GM23338 (cell line): ENCODE data around the gene CEACAM19. TPM values are rescaled to one million over a fixed set of nuclear protein-coding genes. Genes with fewer than 3 reads are reported as not detected.

ENCODE experiments used
- ATAC-seq: fragments of 200-7000 bp; cut with Tn5 transposase; 3 replicates; pipeline ENCODE4 v1.9.1; 2020
- DNase-seq: peaks from one replicate; pipeline ENCODE4 v3.0.0-alpha.2; 2015; ENCODE audit warnings: low spot score
- H2AFZ ChIP-seq: fragments of 200-600 bp; sonication (generic); 2 replicates; pipeline ENCODE4 v1.8.0; 2016; ENCODE audit warnings: antibody characterized with exemption, mild to moderate bottlenecking, moderate library complexity
- H3F3A ChIP-seq: fragments of 200-600 bp; sonication (generic); replicated peaks from 2 replicates; pipeline ENCODE4 v1.8.0; 2017; ENCODE audit warnings: antibody characterized with exemption, mixed run types, low read depth
- H3K27ac ChIP-seq: fragments of 200-600 bp; sonication (generic); 2 replicates; pipeline ENCODE4 v1.6.1; 2016; ENCODE audit warnings: low read depth
- H3K27me3 ChIP-seq: fragments of 200-600 bp; sonication (generic); 2 replicates; pipeline ENCODE4 v1.8.0; 2016; ENCODE audit warnings: mild to moderate bottlenecking, mixed run types, moderate library complexity; ENCODE audit not compliant: insufficient read depth
- H3K36me3 ChIP-seq: fragments of 200-600 bp; sonication (generic); 2 replicates; pipeline ENCODE4 v1.8.0; 2016; ENCODE audit warnings: mild to moderate bottlenecking; ENCODE audit not compliant: insufficient read depth
- H3K4me1 ChIP-seq: fragments of 200-600 bp; sonication (generic); 2 replicates; pipeline ENCODE4 v1.8.0; 2016; ENCODE audit warnings: mild to moderate bottlenecking, moderate library complexity; ENCODE audit not compliant: insufficient read depth
- H3K4me2 ChIP-seq: fragments of 200-600 bp; sonication (generic); 2 replicates; pipeline ENCODE4 v1.7.1; 2017; ENCODE audit warnings: mixed run types
- H3K4me3 ChIP-seq: fragments of 200-600 bp; sonication (generic); 2 replicates; pipeline ENCODE4 v1.6.1; 2016; ENCODE audit warnings: mixed run types
- H3K79me2 ChIP-seq: fragments of 200-600 bp; sonication (generic); replicated peaks from 2 replicates; pipeline ENCODE4 v1.8.0; 2017; ENCODE audit warnings: mild to moderate bottlenecking; ENCODE audit not compliant: insufficient read depth
- H3K9me2 ChIP-seq: fragments of 200-600 bp; sonication (generic); 2 replicates; pipeline ENCODE4 v1.8.0; 2017; ENCODE audit not compliant: insufficient read depth
- H4K20me1 ChIP-seq: fragments of 200-600 bp; sonication (generic); replicated peaks from 2 replicates; pipeline ENCODE4 v1.8.0; 2017; ENCODE audit warnings: mild to moderate bottlenecking; ENCODE audit not compliant: insufficient read depth
- H3K27ac Mint-ChIP-seq: 2 replicates; pipeline ENCODE4 v1.8.0; 2020; ENCODE audit warnings: inconsistent platforms, mild to moderate bottlenecking, moderate library complexity, mixed read lengths
- H3K27me3 Mint-ChIP-seq: 3 replicates; pipeline ENCODE4 v1.8.0; 2022; ENCODE audit warnings: low read depth, mild to moderate bottlenecking, moderate library complexity, mixed read lengths, inconsistent platforms; ENCODE audit not compliant: insufficient read depth, poor library complexity
- H3K36me3 Mint-ChIP-seq: 3 replicates; pipeline ENCODE4 v1.8.0; 2021; ENCODE audit warnings: low read depth, mild to moderate bottlenecking, inconsistent platforms, moderate library complexity, mixed read lengths
- H3K4me1 Mint-ChIP-seq: 3 replicates; pipeline ENCODE4 v1.8.0; 2020; ENCODE audit warnings: mild to moderate bottlenecking, inconsistent platforms, mixed read lengths
- H3K4me3 Mint-ChIP-seq: 3 replicates; pipeline ENCODE4 v1.8.0; 2021; ENCODE audit warnings: moderate library complexity, mild to moderate bottlenecking, inconsistent platforms, mixed read lengths
- H3K9me3 Mint-ChIP-seq: 3 replicates; pipeline ENCODE4 v1.8.0; 2020; ENCODE audit warnings: moderate library complexity, mild to moderate bottlenecking, inconsistent platforms, mixed read lengths
- EZH2 ChIP-seq: fragments of 200-600 bp; sonication (generic); IDR thresholded peaks from one replicate; pipeline ENCODE4 v1.8.0; 2017; ENCODE audit warnings: antibody characterized with exemption, mild to moderate bottlenecking, low read depth; ENCODE audit not compliant: unreplicated experiment
- EZH2phosphoT487 ChIP-seq: fragments of 200-600 bp; sonication (generic); IDR thresholded peaks from one replicate; pipeline ENCODE4 v1.8.1; 2018; ENCODE audit warnings: antibody characterized with exemption; ENCODE audit not compliant: unreplicated experiment
- STAT1 ChIP-seq: IDR thresholded peaks from one replicate; pipeline ENCODE4 v1.6.1; 2016; ENCODE audit warnings: antibody characterized with exemption; ENCODE audit not compliant: unreplicated experiment
- ZNF114 ChIP-seq: fragments of 250-450 bp; sonication (Bioruptor Pico); IDR thresholded peaks from 2 replicates; pipeline ENCODE4 v1.5.0; 2020; ENCODE audit warnings: mild to moderate bottlenecking, moderate library complexity
- polyA plus RNA-seq: library from polyadenylated mRNA; unstranded; fragments of >200 nt; fragmentation: Nextera tagmentation; extraction: Ambion mirVana; gene quantifications from 2 replicates; pipeline ENCODE4 v1.2.1, GENCODE V29; 2016
- total RNA-seq: library from RNA; depleted of rRNA; stranded (reverse); fragments of >200 nt; shearing (Covaris generic); gene quantifications from 2 replicates; pipeline ENCODE4 v1.2.3, GENCODE V29; 2014
- TF ChIP-seq, protein P1 (sequence below), 2 experiments: fragments of 200-600 bp in 1 of 2; sonication (generic) in 1 of 2; conservative IDR thresholded peaks; 2 replicates each; pipeline versions ENCODE4 v1.5.1 to v1.6.1; 2016 to 2017; ENCODE audit warnings: antibody characterized with exemption in 2 of 2, low read depth in 2 of 2, mild to moderate bottlenecking in 2 of 2, moderate library complexity in 1 of 2
- TF ChIP-seq, protein P2 (sequence below): IDR thresholded peaks from 2 replicates; pipeline ENCODE4 v1.6.1; 2016; ENCODE audit warnings: antibody characterized with exemption

The CEACAM19 gene
- total and polyA plus RNA-seq, 2 experiments from 2014 or later = 0.38 to 0.76 TPM

- TF ChIP-seq STAT1 = no peak
- TF ChIP-seq, protein P1, sequence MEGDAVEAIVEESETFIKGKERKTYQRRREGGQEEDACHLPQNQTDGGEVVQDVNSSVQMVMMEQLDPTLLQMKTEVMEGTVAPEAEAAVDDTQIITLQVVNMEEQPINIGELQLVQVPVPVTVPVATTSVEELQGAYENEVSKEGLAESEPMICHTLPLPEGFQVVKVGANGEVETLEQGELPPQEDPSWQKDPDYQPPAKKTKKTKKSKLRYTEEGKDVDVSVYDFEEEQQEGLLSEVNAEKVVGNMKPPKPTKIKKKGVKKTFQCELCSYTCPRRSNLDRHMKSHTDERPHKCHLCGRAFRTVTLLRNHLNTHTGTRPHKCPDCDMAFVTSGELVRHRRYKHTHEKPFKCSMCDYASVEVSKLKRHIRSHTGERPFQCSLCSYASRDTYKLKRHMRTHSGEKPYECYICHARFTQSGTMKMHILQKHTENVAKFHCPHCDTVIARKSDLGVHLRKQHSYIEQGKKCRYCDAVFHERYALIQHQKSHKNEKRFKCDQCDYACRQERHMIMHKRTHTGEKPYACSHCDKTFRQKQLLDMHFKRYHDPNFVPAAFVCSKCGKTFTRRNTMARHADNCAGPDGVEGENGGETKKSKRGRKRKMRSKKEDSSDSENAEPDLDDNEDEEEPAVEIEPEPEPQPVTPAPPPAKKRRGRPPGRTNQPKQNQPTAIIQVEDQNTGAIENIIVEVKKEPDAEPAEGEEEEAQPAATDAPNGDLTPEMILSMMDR (conservative IDR thresholded peaks at IDR 0.05; ENCODE audit: low read depth in 2 of 2) = peak; percentile 61 to 76
- Mint-ChIP-seq H3K4me1 (no peaks in the 10 kb centered on the region; the same call in 2 of the 3 replicates), H3K27ac (no peak overlapping the region), H3K9me3 (no peaks in the 10 kb centered on the region; the same call in 1 of the 3 replicates), H3K36me3 (peaks cover 72% of the 10 kb centered on the region), H3K27me3 (peaks cover 4% of the 10 kb centered on the region), H3K4me3 (no peak overlapping the region)
- no peaks in the 10 kb centered on the region for H3K9me2 ChIP-seq
- ATAC-seq (peak; percentile 69), DNase-seq (peak; percentile 82)
- no peak overlapping the region for H3K4me3 ChIP-seq
- no peak overlapping the region for H2AFZ ChIP-seq
- H3K4me2 ChIP-seq = no peak overlapping the region
- no peaks in the 10 kb centered on the region for H3K4me1 ChIP-seq
- peaks cover 25% of the 10 kb centered on the region for H3K36me3 ChIP-seq
- no peaks in the 10 kb centered on the region for H3K27me3 ChIP-seq
- no peak overlapping the region for H3K27ac ChIP-seq
- H4K20me1 ChIP-seq = no peaks in the 10 kb centered on the region; the same call in 1 of the 2 replicates
- H3K79me2 ChIP-seq = no peaks in the 10 kb centered on the region
- H3F3A ChIP-seq = no peaks in the 10 kb centered on the region
Measured at GRCh38 chr19:44653977-44654774, 17.1 kb upstream of the CEACAM19 start.

- Histone ChIP-seq H3K4me1 (no peaks in the 10 kb centered on the region), H3K79me2 (no peaks in the 10 kb centered on the region), H3K4me2 (no peak overlapping the region), H3K27ac (no peak overlapping the region), H2AFZ (no peak overlapping the region), H3K36me3 (peaks cover 30% of the 10 kb centered on the region), H3K9me2 (no peaks in the 10 kb centered on the region), H3F3A (no peaks in the 10 kb centered on the region), H4K20me1 (no peaks in the 10 kb centered on the region), H3K4me3 (no peak overlapping the region), H3K27me3 (no peaks in the 10 kb centered on the region)
- TF ChIP-seq, protein P2, sequence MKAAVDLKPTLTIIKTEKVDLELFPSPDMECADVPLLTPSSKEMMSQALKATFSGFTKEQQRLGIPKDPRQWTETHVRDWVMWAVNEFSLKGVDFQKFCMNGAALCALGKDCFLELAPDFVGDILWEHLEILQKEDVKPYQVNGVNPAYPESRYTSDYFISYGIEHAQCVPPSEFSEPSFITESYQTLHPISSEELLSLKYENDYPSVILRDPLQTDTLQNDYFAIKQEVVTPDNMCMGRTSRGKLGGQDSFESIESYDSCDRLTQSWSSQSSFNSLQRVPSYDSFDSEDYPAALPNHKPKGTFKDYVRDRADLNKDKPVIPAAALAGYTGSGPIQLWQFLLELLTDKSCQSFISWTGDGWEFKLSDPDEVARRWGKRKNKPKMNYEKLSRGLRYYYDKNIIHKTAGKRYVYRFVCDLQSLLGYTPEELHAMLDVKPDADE = no peak
- TF ChIP-seq, protein P1 (conservative IDR thresholded peaks at IDR 0.05; ENCODE audit: low read depth in 2 of 2) = peak; percentile 91 to 97
- TF ChIP-seq STAT1 (no peak), EZH2 (no peak), ZNF114 (no peak), EZH2phosphoT487 (no peak)
- Mint-ChIP-seq H3K36me3 (peaks cover 63% of the 10 kb centered on the region), H3K9me3 (no peaks in the 10 kb centered on the region; the same call in 1 of the 3 replicates), H3K27ac (no peak overlapping the region), H3K4me1 (no peaks in the 10 kb centered on the region; the same call in 2 of the 3 replicates), H3K4me3 (no peak overlapping the region), H3K27me3 (peaks cover 8% of the 10 kb centered on the region)
- ATAC-seq (peak; percentile 95), DNase-seq (peak; percentile 90)
Measured at GRCh38 chr19:44657211-44657921, 13.9 kb upstream of the CEACAM19 start.
